LNCaP clone FGC (cell line): ENCODE results near the gene PPP1R15B.

Experiments used
- DNase-seq: peaks from one replicate; pipeline ENCODE4 v3.0.0-alpha.2; 2011; ENCODE audit warnings: low read depth
- H3K4me3 ChIP-seq: 2 replicates; pipeline ENCODE4 v1.5.1; 2011; ENCODE audit warnings: mild to moderate bottlenecking, low read depth, low read length, control low read depth
- CTCF ChIP-seq: IDR thresholded peaks from 2 replicates; pipeline ENCODE4 v1.5.1; 2012; ENCODE audit warnings: mild to moderate bottlenecking; ENCODE audit not compliant: control insufficient read depth, insufficient read depth; ENCODE audit errors: extremely low read depth

Gene PPP1R15B

DNA sequence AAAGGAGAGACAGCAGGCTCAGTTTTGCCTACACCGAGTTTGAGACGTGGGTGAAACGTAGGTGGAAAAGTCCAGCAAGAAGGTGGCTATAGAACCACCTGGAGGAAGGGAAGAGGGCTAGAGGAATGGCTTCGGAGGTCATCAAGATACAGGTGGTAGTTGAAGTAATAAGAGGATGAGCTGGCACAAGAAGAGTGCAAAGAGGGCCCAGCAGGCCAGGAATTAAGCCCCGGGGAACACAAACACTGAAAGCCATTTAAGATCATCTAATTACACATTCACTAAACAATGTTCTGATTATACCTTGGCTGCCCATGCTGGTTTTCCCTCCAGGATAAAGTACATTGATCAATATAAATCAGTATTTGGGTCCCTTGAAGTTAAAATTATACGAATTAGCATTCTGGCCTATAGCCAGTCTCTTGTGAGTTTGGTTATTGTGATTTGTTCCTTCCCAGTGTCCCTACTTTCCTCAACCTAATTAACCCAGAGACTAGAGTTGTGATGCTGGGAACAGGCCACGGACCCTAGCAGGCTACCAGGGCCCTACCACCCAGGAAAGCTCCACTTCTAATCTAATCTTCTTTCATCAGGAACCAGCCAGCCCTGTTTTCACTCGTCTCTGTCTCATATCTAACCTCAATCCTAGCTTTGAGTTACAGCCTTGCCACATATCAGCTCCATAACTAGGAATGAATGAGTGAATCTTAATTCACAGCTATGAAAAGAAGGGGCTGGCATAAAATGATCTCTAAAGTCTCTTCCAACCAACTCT lies 26.4 kb upstream of the PPP1R15B start:
- DNase-seq = no peak
- H3K4me3 ChIP-seq = no peak overlapping the region
- no peak for TF ChIP-seq CTCF

DNA sequence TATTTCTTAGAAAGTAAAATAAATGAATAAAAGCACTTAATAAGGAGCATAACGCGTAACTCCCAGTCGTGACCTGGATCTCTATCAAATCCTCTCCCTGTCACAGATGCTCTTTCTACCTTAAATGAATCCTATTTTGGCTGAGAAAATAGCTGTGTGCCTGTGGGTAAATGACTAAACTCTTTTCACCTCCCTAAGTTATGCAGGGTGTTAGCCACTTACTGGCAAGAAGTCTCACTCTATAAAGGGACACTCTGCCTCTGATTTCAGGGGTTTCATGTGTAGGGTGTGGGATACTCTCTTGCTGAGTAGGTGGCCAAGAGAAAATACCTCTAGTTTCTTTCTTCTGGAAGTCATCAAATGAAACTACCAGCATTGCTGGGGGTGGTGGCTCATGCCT lies 24.3 kb upstream of the PPP1R15B start:
- H3K4me3 ChIP-seq = no peak overlapping the region
- DNase-seq = no peak
- TF ChIP-seq CTCF = no peak

GRCh38 chr1:204435381-204435831 lies 23.8 kb upstream of the PPP1R15B start:
- TF ChIP-seq CTCF = no peak
- H3K4me3 ChIP-seq = no peak overlapping the region
- DNase-seq = no peak

DNA sequence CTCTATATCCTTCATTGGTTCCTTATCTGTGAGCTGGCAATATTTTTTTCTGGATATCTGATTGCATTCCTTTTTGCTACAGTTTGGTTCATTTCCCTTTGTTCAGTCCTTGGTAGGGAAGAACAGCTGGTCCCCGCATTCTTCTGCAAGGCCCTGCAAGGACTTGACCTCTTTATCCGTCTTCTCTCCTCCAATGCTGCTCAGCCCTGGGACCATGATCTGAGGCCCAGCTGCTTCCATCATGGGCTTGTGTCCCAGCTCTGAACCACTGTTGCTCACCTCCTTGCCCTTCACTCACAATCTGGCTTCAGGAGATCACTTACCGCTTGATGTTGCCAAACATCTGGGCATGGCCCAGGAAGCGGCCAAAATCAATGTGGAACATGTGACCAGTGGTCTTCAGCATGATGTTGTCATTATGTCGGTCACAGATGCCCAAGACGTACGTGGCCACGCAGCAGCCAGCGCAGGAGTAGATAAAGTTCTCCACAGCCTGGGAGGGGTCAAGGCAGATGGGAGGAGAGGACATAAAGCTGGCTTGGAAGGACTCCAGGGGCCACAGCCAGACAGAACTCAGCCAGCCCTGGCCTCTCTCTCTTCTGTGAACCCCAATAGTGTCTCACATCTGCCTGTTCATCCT lies 22.6 kb upstream of the PPP1R15B start:
- H3K4me3 ChIP-seq = no peak overlapping the region
- TF ChIP-seq CTCF = no peak
- DNase-seq = no peak

DNA sequence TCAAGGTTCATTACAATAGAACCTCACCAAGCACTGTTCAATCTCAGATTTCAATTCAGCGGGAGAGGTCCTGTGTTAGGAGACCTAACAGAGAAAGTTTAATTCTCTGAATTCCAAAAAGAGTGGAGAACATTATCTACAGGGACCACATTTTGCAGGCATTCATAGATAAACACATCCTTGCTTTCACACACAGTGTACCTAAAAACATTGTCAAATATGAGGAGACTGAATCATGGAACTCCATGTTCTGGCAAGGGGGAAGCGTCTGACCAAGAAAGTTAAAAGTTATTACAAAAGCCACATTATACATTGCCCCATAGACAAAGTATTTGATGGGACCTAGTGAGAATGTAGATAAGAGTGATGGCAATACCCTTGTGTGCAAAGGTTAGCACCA lies 21.1 kb upstream of the PPP1R15B start:
- no peak for TF ChIP-seq CTCF
- DNase-seq = no peak
- no peak overlapping the region for H3K4me3 ChIP-seq

DNA sequence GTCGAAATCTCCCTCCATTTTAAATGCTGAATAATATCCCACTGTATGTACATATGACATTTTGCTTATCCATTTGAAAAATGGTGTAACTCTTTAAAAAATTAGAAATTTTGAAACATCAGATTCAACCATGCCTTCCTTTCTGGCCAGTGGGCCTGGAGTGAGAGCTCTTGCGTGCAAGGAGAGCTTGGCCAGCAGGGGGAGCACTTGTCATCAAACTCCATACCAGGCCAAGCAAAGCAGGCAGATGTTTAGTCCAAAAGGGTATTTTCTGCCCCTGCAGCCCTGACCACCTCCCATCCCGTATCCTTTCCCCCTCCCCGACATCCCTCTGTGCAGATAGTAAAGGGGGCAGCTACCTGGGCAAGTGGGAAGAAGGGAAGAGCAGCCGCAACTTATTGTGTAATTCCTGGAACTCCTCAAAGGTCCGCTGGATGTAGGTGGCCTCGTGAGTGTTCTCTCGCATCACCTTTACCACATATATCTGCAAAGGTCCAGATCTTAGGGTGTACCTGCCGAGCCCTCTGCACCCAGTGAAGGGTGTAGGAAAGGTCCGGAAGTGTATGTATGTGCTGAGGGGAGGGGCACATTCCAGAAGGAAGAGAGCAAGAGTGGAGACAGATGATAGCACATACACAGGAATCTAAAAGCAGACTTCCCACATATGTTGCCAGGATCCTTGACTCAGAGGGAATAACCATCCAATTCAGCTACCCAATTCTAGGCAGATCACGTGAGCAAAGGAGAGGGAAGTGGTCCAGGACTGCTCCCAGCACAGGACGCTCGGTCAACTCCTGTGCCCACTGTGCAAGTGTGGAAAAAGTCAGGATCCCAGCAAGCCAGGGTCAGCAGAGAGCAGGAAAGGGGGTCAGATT lies 19.9 kb upstream of the PPP1R15B start:
- no peak overlapping the region for H3K4me3 ChIP-seq
- DNase-seq = no peak
- peak; percentile 92 for TF ChIP-seq CTCF
